Uterus (tissue), 4 donors: ENCODE data around the gene PIP5K1C. TPM values are rescaled to one million over a fixed set of nuclear protein-coding genes. Genes with fewer than 3 reads are reported as not detected.
"Not testable (repeated sequence)": the region's sequence is repeated elsewhere in the genome, so short reads cannot be mapped to it uniquely, and the experiment has no call there.

Source experiments
- DNase-seq, 2 donors: peaks; one replicate each; pipeline ENCODE4 v3.0.0-alpha.2; 2019 to 2020
- H3K27ac ChIP-seq, 2 donors: fragments of 200-600 bp; sonication (generic); 1 replicate in 1 of 2; 2 replicates in 1 of 2; pipeline ENCODE4 v1.5.1; 2016 to 2018
- H3K27me3 ChIP-seq, 2 donors: fragments of 200-600 bp; sonication (generic); one replicate each; pipeline ENCODE4 v1.5.1; 2018 to 2019; ENCODE audit warnings: control low read depth in 1 of 2
- H3K36me3 ChIP-seq, 2 donors: fragments of 200-600 bp; sonication (generic); one replicate each; pipeline ENCODE4 v1.5.1; 2019; ENCODE audit warnings: control low read depth in 1 of 2
- H3K4me1 ChIP-seq, 2 donors: fragments of 200-600 bp; sonication (generic); one replicate each; pipeline ENCODE4 v1.5.1; 2018 to 2019; ENCODE audit warnings: control low read depth in 1 of 2
- H3K4me3 ChIP-seq, 2 donors: fragments of 200-600 bp; sonication (generic); 1 replicate in 1 of 2; 2 replicates in 1 of 2; pipeline ENCODE4 v1.5.1; 2018 to 2019; ENCODE audit warnings: mild to moderate bottlenecking in 1 of 2
- H3K9me3 ChIP-seq, 2 donors: fragments of 200-600 bp; sonication (generic); one replicate each; pipeline ENCODE4 v1.5.1; 2019; ENCODE audit warnings: control low read depth in 1 of 2
- POLR2A ChIP-seq, 2 donors: fragments of 450-650 bp; IDR thresholded peaks; one replicate each; pipeline ENCODE4 v1.6.1; 2016; ENCODE audit warnings: antibody characterized with exemption in 2 of 2, mild to moderate bottlenecking in 1 of 2, moderate library complexity in 1 of 2
- intact Hi-C: fragments of 100-400 bp; cut with DNase I; formaldehyde crosslinking; loops from one replicate; pipeline ENCODE4 v1.15.1; 2023; ENCODE audit warnings: low total_unique reads
- total RNA-seq, 4 donors: library from RNA; depleted of rRNA in 3 of 4; stranded (reverse); fragments of >200 nt in 3 of 4; gene quantifications; one replicate each; pipeline versions ENCODE4 v1.1.0 to v1.2.4, GENCODE V29; 2014 to 2023
- TF ChIP-seq, protein P1 (sequence below), 4 experiments: fragments of 200-600 bp in 2 of 4; fragments of 450-650 bp in 2 of 4; sonication (generic) in 2 of 4; IDR thresholded peaks; one replicate each; pipeline ENCODE4 v1.5.1; 2016 to 2019; ENCODE audit warnings: antibody characterized with exemption in 4 of 4, mild to moderate bottlenecking in 2 of 4, moderate library complexity in 1 of 4
- donor health status: DM: yes; HTN: yes; CAD: no.

PIP5K1C gene
- total RNA-seq, 4 donors from 2014 or later = 6.2 to 77.5 (median 33.2) TPM

DNA sequence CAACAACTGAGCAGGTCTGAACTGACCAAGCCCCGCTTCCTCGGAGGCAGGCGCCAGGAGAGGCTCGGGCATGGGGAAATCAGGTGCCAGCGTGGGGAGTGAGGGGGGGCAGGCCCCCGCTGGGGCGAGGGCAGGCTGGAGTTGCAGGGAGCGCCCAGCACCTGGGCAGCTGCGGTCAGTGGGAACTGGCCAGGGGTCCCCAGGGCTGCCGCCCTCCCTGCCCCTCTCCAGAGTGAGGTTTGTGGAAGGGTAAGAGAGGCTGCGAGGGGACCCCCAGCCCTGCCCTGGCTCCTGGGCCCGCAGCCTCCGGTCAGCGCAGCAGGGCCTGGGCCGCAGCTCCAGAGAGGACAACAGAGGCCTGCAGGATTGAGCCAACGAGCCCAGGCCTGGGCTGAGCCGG, 32.5 kb downstream of the PIP5K1C start:
- intact Hi-C loops = loop anchor here (2.0 kb wide), 1 partner anchor 33 kb away; the partner anchor contains the start of gene PIP5K1C
- no peak for DNase-seq
- Histone ChIP-seq H3K27me3 (no peaks in the 10 kb centered on the region), H3K27ac (peak overlapping the region; percentile 95 to 98), H3K36me3 (no peaks in the 10 kb centered on the region), H3K9me3 (no peaks in the 10 kb centered on the region), H3K4me1 (peaks cover 13 to 38% of the 10 kb centered on the region in 2 donors), H3K4me3 (no peak overlapping the region)
- TF ChIP-seq, protein P1, sequence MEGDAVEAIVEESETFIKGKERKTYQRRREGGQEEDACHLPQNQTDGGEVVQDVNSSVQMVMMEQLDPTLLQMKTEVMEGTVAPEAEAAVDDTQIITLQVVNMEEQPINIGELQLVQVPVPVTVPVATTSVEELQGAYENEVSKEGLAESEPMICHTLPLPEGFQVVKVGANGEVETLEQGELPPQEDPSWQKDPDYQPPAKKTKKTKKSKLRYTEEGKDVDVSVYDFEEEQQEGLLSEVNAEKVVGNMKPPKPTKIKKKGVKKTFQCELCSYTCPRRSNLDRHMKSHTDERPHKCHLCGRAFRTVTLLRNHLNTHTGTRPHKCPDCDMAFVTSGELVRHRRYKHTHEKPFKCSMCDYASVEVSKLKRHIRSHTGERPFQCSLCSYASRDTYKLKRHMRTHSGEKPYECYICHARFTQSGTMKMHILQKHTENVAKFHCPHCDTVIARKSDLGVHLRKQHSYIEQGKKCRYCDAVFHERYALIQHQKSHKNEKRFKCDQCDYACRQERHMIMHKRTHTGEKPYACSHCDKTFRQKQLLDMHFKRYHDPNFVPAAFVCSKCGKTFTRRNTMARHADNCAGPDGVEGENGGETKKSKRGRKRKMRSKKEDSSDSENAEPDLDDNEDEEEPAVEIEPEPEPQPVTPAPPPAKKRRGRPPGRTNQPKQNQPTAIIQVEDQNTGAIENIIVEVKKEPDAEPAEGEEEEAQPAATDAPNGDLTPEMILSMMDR (IDR thresholded peaks at IDR 0.05) = no peak
- TF ChIP-seq POLR2A (IDR thresholded peaks at IDR 0.05) = no peak

DNA sequence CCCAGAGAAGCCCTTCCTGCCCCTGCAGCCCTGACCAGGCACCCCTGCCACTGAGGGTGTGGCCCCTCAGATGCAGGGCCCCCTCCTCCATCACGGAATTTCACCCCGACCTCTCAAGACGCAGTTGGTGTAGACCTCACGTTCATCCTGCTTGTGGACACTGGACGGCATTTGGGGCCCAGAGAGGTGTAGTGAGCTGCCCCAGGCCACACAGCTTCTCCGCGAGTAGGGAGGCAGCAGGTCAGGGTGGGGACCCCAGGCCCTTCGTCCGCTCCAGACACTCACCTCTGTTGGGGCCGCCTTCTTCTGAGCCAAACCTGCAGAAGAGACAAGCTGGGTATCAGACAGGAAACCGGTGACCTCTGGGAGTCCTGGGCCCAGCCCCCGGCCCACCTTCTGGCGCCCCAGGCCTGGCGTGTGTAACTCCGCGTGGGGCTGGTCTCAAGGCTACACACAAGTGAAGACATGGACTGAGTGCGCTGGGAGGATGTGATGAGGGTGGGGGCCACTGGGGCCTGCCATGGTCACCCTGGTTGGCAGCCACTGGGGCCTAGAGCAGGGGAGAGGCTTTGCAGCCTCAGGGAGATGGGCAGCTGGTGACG, 33.1 kb downstream of the PIP5K1C start:
- H3K27ac ChIP-seq = peak overlapping the region; percentile 95 to 98
- intact Hi-C loops = loop anchor here (2.0 kb wide), 1 partner anchor 34 kb away; the partner anchor contains the start of gene PIP5K1C

DNA sequence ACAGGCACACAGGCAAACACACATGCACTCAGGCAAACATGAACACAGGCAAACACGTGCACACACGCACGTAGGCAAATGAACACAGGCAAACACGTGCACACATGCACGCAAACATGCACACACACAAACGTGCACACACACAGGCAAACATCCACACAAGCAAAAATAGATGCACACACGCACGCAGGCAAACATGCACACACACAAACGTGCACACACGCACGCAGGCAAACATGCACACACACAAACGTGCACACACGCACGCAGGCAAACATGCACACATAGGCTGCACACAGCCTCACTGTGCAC, 33.8 kb downstream of the PIP5K1C start:
- H3K36me3 ChIP-seq = not testable (repeated sequence)

More for the DNA sequence above, 33.1 kb downstream of the PIP5K1C start:
- TF ChIP-seq POLR2A (IDR thresholded peaks at IDR 0.05) = no peak
- TF ChIP-seq, protein P1 (IDR thresholded peaks at IDR 0.05) = no peak
- Histone ChIP-seq H3K9me3 (no peaks in the 10 kb centered on the region), H3K4me3 (no peak overlapping the region), H3K36me3 (no peaks in the 10 kb centered on the region), H3K27me3 (no peaks in the 10 kb centered on the region), H3K4me1 (peaks cover 13 to 35% of the 10 kb centered on the region in 2 donors)
- DNase-seq = no peak

DNA sequence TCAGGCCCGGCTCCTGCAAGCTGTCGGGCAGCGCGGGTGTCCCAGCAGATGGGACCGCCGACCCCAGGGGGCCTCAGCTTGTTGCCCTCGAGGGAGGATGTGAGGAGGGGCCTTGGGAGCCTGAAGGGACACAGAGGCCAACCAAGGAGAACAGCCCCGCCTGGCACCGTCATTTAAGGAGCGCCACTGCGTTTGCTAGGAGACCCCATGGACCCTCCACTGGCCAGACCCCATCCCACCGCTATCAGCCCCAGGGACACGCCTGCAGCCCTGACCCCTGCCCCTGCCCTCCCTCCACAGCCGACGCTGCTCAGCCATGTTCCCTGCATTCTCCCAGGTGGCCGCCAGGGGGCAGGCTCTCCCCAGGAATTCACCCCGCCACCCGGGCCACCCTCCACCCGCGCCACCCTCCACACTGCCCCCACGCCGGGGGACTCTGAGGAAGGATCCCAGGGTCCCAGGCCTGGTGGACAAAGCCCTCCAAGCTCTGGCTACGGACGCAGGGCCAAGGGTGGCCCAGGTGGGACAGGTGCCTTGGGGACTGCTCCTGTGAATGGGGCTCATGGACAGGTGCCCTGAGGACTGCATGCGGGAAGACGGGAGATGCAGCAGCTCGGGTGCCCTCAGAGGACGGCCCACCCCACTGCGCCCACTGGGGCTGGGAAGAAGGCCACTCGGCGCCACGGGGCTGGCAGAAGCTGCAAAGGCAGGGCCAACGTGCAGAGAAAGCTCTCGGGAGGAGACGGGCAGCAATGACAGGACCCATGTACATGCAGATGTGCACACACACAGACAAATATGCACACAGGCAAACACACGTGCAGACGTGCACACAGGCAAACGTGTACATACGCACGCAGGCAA, 34.4 kb downstream of the PIP5K1C start:
- Histone ChIP-seq H3K27me3 (no peaks in the 10 kb centered on the region), H3K4me1 (peaks cover 8 to 24% of the 10 kb centered on the region in 2 donors), H3K36me3 (no peaks in the 10 kb centered on the region), H3K4me3 (no peak overlapping the region), H3K27ac (peak overlapping the region in 1 of 2 donors; percentile 10), H3K9me3 (no peaks in the 10 kb centered on the region)
- intact Hi-C loops = loop anchor here (2.0 kb wide), 1 partner anchor 35 kb away; the partner anchor contains the start of gene PIP5K1C
- TF ChIP-seq, protein P1 (IDR thresholded peaks at IDR 0.05) = peak; percentile 96 to 99 (median 96)
- TF ChIP-seq POLR2A (IDR thresholded peaks at IDR 0.05) = no peak
- DNase-seq = peak; percentile 67 to 79

More for the DNA sequence above, 33.8 kb downstream of the PIP5K1C start:
- DNase-seq, H3K27me3 ChIP-seq, H3K4me3 ChIP-seq, H3K9me3 ChIP-seq, H3K27ac ChIP-seq: not testable (repeated sequence)
- H3K4me1 ChIP-seq = peaks cover 11 to 30% of the 10 kb centered on the region in 2 donors
- intact Hi-C loops = loop anchor here (2.0 kb wide), 1 partner anchor 34 kb away; the partner anchor contains the start of gene PIP5K1C

DNA sequence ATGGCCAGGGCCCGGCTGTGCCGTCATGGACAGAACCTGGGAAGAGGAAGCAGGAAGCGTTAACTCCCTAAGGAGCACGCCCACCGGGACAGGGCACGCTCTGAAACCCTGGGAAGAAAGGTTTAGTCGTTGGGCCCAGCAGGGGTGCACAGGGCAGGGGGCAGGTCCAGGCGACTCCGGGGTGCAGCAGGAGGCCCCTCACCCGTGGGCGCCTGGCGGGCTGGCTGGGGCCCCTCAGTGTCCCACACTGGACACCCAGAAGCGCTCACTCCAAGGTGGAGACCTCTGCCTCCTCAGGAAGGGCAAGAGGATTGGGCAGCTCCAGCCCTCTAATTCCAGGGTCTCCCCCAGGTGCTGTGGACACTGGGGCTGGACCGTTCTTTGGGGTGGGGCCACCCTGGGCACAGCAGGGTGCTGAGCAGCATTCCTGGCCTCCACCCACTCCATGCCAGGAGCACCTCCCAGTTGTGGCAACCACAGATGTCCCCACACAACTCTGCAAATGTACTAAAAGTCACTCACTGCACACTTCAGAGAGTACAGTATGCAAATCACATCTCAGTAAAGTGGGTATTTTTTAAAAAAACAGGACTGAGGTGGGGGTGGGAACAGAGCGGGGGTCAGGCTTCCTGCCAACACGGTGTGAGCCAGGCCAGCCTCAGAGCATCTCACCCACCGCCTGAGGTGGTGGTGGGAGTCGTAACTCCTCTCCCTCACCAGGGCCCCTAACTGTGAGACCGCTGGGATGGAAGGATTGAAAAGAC, 35.2 kb downstream of the PIP5K1C start:
- Histone ChIP-seq H3K36me3 (no peaks in the 10 kb centered on the region), H3K27me3 (no peaks in the 10 kb centered on the region), H3K4me1 (peaks cover 8 to 23% of the 10 kb centered on the region in 2 donors), H3K27ac (no peak overlapping the region), H3K4me3 (no peak overlapping the region), H3K9me3 (no peaks in the 10 kb centered on the region)
- DNase-seq = no peak
- intact Hi-C loops = no loop called here
- TF ChIP-seq, protein P1 (IDR thresholded peaks at IDR 0.05) = no peak
- TF ChIP-seq POLR2A (IDR thresholded peaks at IDR 0.05) = no peak
